Suppressor macrophage (primary cell): ENCODE results near the gene SLC24A3.

Experiments
- DNase-seq, 4 experiments: peaks; one replicate each; pipeline ENCODE4 v3.0.0-alpha.2; 2020 to 2022

Gene SLC24A3

DNA sequence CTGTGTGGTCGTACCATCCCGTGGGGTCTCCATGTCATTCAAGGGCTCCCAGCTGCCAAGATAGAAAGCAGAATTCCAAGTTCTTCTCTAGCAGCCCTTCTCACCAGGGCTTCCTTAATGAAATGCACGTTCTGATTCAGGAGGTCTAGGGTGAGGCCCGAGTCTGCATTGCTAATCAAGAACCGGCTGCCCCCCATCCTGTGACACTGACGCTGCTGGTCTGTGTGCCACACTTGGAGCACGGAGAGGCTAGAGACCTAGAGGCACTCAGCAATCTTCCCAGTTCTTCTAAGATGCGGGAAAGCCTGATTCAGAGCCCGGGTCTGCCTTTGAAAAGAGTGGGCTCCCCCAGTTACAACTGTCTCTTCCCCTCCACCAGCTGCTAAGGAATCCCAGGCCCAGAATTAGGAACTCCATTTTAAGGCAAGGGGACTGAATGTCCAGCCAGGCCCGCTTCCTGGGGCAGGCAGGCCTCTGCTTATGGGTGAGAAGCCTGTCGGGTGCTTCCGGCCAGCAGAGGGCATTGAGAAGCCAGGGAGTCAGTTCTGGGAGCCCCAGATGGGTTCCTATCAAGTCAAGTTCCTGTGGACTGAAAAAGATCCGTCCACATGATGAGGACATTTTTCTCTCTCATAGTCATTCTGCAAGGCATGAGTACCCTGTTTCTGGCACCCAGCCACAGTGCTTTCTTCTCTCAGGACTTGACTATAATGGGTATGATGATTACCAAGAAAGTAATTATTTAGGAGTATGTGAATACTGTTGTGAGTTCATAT is 475.8 kb downstream of the SLC24A3 start:
- peak; percentile 71 to 85 (median 80) for DNase-seq

DNA sequence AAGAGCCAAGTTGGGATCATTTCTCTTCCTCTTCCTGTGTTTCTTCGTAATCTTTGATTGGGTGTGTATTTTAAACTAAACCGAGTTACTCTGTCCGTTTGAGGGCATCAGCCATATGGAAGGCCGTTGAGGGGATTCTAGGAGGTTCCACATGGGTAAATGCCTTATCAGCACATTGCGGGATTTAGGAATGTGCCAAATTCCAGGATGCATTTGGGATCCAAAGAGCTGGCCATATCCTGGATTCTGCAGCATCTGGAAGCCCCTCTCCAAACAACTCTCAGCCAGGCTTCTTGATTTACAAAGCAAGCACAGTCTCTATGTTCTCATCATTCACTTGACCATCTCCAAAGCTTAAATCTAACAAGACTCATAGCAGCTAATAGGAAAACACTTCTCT is 478.0 kb downstream of the SLC24A3 start:
- no peak for DNase-seq

DNA sequence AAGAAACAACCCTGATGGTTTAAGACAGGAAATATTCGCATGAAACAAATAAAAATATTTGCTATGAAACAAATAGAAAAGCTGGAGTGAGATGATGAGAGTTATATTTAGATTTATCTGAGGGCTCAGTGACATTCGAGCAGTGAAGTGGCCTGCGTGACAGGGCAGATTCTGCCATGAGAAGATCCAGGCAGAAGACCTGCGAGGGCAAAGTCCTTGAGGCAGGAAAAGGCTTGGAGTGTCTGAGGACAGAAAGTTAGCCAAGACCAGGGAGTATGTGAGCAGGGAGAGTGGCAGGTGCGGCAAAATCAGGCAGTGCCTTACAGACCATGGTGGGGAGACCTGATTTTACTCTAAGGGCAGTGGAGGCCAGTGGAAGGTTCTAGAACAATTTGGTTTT is 478.7 kb downstream of the SLC24A3 start:
- no peak for DNase-seq

DNA sequence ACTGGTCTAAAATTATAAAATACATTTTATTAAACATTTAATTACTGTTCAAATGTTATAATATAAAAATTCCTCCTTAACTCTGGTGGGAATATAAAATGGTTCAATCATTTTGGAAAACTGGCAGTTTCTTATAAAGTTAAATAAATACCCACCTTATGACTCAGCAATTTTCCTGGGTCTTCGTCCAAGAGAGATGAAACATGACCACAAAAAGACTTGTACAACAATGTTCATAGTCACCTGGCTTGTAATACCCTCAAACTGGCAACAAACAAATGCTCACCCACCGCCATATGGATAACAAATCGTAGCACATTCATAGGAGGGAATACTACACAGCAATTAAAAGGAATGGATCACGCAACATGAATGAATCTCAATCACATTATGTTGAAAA is 479.7 kb downstream of the SLC24A3 start:
- DNase-seq = no peak

DNA sequence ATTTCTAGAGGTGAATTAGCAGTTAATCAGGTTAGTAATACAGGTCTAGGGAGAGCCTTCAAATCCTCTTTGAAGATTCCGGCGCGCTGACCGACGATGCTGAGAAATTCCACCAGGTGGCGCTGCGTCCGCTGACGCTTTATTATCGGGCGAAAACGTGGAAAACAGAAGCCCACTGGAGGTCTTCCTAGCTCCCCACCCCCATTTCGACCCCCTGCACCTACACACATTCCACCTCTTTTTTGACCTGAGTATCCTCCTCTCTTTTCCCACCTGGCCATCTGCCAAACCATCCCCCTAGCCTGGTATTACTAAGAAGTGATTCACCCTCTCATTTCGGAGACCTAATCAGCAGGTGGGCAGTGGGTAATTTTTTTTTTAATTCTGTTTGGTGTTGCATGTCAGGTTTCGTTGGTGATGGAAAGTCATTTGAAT is 480.3 kb downstream of the SLC24A3 start:
- DNase-seq = peak; percentile 57 to 81 (median 76)

DNA sequence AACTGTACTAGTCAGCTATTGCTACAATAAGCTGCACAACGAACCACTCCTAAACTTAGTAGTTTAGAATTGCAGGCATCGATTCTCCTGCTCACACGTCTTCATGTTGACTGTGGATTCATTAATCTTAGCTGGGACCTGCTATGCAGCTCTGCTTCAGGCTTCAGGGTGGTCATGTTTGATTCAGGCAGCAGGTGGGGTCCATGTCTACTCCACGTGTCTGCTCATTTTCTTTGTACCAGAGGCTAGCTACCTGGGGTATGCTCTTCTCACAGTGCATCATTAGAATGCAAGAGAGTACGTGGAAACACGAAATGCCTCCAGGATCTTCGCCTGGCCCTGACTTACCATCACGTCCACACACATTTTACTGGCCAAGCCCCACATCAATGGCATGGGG is 481.1 kb downstream of the SLC24A3 start:
- DNase-seq = no peak

DNA sequence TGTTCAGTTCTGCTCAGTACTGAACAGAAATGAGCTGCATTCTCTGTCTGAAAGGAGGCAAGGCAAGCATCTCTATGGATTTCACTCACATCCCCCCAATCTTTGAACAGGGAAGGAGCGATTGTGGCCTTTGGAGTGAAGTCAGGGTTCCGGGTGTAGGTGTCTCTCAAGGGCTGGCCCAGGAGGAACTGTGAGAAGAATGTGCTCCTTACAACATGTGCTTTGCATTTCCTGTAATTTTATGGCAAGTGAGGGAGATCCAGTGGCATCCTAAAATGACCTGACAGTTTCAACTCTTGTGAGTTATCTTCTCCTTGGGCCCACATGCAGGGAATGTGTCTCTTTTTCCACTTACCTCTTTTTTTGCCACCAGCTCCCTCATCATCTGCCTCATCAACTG is 482.6 kb downstream of the SLC24A3 start:
- peak; percentile 23 to 59 (median 51) for DNase-seq

DNA sequence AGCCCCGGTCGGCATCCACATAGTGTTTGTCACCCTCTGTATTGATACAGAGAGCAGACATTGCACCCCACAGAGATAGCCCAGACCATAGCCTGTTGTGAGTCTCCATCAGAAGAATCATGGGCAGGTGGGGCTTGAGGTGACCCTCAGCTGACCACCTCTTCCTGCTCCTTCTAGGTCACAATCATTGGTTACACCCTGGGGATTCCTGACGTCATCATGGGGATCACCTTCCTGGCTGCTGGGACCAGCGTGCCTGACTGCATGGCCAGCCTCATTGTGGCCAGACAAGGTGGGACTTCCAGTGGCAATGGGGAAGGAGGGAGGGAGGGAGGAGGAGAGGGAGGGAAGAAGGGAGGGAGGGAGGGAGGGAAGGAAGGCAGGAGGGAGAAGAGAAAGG is 484.2 kb downstream of the SLC24A3 start:
- no peak for DNase-seq

DNA sequence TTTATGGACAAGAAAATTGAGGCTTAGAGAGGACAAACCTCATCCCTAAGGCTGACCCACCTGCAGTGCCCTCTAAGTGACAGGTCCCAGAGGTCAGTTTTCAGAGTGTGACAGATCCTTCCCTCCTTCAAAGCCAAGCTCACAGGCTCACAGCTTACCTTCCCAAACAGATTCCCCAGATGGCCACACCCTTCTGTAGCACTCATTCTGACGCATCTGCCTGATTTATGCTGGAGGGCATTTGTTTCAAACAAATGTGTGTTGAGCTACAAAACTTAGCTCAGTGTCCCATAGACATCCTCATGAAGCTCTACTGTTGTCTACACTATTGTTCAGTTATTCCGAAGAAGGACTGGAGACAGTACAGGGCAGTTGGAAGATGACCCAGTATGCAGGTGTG is 485.0 kb downstream of the SLC24A3 start:
- DNase-seq = no peak

DNA sequence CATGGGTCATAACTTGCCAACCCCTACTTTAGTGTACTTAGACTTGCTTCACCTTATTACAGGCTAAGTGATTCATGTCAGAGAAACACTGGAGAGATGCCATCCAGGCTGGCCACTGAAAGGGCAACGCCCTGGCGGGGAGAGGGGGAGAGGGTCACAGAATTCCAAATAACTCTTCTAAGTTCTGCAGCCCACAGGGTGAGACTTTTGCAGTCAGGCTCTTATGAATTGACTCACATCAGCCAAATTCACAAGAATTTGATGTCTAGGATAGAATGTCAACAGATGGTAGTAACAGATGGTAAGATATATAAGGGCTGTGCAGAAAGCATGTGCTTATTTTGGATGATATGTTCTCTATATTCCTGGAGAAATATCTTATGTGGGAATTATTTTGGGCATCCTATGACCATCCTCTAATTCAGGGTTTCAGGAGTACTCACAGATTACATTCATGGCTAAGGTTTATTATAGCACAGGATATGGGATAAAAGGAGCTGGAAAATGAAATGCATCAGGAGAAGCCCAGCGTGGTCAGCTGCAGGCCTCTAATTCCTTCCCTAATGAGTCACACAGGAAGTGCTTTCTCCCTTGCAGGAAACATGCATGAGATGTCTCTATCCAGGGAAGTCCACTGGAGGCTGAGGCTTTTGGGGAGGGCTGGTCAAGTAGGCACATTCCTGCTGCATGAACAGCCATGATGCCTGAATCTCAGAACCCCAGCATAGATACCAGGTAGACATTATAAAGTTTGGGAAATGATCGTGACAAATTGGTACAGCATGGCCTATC is 486.9 kb downstream of the SLC24A3 start:
- peak in 3 of 4 experiments; percentile 35 to 51 (median 44) for DNase-seq

DNA sequence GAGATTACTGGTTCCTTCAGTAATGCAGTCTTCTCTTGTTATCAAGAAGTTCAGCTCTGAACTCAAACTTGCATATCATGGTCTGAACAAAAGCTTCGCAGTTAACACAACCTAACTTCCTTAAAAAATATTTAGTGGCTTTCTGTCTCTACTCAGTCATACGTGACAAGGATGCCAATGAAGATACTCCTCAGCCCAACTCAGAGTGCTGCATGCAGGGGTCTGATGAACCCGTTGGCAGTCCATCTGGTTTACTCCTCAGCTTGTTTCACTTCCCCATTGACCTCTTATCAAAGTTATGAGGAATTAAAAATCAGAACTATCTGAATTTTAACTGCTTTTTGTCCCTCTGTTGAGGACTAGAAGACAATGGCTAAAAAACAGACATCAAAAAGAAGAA is 489.0 kb downstream of the SLC24A3 start:
- DNase-seq = peak; percentile 55 to 83 (median 70)

DNA sequence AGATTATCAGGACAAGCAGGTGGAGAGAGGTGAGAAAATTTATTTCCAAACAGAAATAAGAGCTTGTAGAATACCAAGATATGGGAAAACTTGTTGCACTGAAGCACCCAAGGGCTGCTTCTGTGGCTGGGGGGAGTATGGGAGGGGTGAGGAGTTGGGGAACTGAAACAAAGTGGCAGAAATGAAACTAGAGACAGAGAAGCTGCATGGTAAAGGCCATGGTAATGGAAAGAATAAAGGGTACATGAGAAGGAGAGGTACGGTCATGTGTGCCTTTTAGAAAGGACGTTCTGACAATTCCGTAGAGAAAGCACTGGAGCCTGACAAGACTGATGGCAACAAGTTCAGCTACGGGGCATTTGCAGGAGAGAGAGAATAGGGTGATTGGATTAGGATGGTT is 494.0 kb downstream of the SLC24A3 start:
- peak; percentile 46 to 75 (median 62) for DNase-seq

DNA sequence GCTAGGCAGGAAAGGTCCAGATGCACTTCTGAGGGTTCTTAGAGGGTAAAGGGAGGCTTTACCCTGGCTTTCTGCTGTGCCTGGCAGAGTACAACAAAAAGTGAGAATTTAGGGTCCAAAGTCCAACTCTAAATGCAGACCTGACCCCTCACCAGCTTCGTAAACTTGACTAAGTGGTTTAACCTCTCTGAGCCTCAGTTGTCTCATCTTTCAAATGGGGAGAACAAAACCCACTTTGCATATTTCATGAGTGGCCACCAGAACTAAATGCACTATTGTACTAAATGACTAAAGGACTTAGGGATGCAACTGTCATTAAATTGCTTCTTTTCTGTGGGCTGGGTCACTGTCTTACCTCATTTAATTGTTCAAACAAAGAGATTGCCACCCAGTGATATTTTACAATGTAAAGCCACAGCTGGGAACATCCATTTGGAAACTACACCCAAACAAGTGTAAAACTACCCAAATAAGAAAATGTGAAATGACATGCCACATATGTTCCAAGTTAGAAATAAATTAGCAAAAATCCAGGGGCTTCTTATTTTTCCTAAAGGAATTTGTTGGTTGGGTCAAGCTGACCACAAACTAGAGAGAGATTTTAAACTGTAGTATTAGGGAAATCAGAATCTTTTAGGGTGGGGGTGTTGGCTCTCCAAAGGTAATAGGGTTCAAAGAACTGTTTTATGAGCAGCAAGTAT is 497.3 kb downstream of the SLC24A3 start:
- no peak for DNase-seq

DNA sequence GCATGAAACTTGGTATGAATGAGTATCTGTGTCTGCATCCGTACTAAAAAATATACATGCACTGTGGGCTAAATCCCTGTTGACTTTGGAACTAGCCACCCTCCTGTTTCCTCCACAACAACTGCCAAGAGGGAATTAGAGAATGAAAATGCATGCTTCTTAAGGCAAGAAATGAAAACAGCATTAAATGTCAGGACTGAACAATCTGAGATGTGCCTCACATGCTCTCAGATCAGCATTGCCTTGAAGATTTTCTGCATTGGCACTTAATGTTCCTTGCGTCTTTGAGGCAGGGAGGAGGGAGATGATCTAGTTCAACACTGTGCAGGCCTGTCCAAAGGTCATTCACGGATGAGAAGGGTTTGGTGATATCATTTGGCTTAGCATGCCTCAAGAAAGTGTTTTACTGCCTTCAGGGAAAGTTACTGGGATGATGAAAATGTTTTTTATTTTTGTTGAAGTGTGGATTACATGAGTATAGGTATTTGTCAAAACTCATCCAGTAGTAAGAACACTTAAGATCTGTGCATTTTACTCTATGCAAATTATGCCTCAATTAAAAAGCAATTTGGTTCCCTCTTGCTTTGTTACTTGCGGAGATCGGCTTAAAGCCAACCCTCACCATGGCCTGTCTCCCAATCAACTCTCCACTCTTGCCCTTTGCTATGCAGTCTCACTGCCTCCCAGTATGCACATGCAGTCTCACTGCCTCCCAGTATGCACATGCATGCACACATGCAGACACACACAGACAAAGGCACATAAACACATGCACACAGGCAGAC is 498.1 kb downstream of the SLC24A3 start:
- no peak for DNase-seq

DNA sequence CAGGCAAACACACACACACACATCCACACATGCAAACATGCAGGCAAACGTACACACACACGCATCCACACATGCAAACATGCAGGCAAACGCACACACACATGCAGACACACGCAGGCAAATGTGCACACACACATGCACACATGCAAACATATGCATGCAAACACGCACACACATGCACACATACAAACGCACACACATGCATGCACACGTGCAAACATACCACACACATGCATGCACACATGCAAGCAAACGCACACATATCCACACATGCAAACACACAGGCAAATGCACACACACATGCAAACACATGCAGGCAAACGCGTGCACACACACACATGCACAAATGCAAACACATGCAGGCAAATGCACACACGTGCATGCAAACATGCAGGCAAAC is 498.7 kb downstream of the SLC24A3 start:
- DNase-seq = no peak

DNA sequence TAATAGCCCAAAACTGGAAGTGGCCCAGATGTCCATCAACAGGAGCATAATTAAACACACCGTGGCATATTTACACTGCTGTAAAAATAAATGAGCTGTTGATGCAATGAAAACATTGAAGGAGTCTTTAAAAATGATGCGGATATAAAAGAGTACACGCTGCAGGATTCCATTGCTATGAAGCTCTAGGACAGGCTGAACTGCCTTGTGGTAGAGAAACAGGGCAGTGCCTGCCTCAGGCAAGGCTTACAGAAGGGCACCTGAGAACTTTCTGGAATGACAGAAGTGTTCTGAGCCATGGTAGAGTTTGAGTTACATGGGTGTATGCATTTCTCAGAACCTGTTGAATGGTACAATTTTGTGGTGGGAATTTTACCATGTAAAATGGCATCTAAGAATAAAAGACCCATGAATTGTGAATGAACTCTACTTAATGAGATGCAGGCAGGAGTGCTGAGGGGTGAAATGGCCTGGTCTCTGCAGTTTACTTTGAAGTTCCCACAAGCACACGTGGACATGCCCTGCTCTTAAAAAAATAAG is 500.3 kb downstream of the SLC24A3 start:
- DNase-seq = no peak

DNA sequence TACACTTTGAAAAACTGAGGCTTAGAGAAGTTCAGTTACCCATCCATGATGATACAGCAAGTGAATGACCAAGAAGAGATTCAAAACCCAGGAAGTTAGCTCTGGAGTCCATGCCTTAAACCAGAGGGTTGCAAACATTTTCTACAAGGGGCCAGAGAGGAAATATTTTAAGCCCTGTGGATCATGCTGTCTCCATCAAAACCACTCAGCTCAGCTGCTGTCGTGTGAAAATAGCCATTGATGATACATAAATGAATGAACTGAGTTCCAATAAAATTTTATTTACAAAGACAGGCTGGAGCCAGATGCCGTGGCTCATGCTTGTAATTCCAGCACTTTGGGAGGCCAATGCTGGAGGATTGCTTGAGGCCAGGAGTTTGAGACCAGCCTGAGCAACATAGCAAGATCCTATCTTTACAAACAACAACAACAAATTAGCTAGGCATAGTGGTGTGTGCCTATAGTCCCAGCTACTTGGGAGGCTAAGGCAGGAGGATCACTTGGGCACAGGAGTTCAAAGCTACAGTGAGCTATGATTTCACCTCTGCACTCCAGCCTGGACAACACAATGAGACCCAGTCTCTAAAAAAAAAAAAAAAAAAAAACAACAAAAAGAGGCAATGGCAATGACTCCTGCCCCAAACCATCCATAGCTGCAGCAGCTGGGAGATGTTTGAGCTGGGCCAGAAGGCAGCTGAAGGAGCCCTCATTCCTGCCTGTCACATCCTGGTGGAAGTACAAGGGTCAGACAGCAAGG is 501.6 kb downstream of the SLC24A3 start:
- DNase-seq = no peak

DNA sequence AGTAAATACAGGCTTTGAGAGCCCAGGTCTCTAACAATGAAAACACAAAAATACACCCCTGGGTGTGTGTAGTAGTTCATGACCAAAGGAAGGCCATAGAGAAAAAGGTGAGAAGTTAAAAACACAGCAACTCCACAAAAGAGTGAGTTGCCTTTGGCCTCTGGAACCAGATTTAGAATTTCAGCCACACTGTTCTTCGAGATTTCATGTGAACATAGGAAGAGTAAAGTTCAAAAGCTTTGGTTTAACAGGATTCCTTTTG is 502.1 kb downstream of the SLC24A3 start:
- no peak for DNase-seq

DNA sequence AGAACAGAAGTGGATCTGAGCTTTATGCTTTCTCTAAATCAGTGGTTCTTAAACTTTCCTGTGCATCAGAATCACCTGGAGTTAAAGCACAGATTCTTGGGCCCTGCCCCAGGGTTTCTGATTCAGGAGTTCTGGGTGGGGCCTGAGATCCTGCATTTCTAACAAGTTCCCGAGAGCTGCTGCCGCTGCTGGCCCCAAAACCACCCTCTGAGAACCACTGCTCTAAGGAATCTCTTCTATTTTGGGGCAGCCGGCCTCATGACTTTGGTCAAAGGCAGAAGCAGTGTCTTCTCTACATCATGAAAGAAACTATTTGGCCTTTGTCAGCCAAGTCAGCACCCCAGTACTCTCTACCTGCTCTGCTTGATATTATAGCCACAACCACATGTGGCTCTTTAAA is 503.5 kb downstream of the SLC24A3 start:
- no peak for DNase-seq

DNA sequence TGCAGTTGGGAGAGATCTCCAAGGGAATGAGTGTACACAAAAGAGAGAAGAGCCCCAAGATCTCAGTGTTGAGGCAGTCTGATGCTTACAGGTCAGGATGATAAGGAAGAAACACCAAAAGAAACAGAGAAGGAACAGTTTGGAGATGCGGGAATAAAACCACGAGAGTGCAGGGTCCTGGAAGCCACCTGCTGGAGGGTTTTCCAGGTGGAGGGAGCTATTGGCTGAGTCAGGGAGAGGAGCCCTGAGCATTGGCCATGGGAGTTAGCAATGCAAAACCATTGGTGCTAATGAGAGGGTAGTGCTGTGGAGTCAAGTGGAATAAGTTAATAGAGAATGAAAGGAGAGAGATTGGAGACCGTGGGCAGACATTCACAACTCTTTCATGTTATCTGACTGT is 506.4 kb downstream of the SLC24A3 start:
- no peak for DNase-seq

DNA sequence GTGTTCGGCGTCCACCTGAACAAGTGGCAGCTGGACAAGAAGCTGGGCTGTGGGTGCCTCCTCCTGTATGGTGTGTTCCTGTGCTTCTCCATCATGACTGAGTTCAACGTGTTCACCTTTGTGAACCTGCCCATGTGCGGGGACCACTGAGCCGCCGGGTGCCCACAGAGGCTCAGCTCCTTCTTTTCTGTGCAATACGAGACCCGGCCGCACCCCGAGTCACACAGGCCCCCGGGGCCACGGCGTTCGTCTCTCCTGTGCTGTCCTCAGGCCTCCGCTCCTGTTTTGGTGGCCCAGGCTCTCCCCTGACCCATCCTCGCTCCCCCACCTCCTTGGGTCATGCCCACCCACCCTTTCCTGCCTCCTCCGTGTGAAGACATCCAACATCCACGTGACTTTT is 508.5 kb downstream of the SLC24A3 start:
- DNase-seq = no peak

DNA sequence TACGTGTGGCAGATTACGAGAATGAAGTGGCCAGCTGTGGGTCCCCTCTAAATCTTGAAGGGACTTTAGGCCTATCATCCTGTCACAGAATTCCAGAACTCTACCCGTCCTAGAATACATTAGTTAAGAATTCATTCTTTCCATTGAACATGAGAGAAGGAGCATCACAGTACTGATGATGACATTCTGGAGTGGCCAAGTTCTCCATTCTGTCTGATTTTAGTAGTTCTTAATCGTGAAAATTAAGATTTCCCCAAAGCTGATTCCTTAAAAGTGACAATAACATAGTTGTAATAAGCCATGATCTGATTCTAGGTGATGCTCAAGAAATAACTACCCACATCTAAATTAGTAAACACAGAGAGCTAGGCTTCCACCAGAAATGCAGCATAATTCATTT is 510.6 kb downstream of the SLC24A3 start:
- DNase-seq = peak in 1 of 4 experiments; percentile 18
